Kidney tubule cell (primary cell): ENCODE measurements around the gene PDLIM1.

Experiments used
- DNase-seq: peaks from one replicate; pipeline ENCODE4 v3.0.0-alpha.2; 2018; ENCODE audit warnings: low spot score

PDLIM1 gene

DNA sequence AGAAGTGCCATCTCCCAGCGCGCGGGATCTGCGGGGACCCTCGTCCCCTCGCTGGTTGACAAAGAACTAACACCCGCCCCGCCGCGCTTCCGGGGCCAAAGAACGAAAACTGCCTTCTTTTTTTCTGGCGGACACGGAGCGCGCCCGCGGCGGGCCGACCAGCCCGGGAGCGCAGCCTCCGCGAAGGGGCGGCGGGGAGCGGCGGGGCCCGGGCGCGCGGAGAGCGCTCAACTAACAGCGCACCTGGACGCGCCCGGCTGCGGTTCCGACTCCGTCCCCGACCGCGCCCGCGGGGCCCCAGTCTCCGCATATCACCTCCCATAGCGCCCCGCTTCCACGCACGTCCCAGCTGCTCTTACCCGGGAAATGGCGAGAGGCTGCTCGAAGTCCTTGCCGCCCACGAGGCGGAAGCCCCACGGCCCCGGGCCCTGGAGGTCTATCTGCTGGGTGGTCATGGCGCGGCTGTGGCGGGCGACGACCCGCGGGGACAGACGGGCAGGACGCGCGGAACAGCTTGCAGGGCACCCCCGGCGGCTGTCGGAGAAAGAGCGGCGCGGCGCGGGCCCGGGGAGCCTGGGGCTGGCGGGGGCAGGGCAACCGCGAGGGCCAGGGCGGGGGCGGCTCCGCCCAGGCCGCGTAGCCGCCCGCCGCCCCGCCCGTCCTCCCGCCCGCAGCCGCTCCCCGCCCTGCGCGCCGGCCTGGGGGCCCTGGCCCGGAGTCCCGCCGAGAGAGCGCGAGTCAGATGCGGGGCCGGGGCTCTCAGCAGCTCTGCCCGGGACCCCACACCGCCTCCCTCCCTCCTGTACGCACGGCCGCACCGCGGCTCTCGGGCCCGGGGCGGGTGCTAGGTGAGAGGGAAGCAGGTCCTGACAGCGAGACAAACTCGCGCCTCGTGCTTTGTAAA lies at the start of gene PDLIM1:
Gene PDLIM1 (minus strand): TSS at position 543 of the 904 bp plus-strand sequence. CDS start 88 bp downstream, at position 455.
- peak; percentile 72 for DNase-seq

- no peak for DNase-seq
Observed at GRCh38 chr10:95339863-95340262, 49.1 kb upstream of the PDLIM1 start.

DNA sequence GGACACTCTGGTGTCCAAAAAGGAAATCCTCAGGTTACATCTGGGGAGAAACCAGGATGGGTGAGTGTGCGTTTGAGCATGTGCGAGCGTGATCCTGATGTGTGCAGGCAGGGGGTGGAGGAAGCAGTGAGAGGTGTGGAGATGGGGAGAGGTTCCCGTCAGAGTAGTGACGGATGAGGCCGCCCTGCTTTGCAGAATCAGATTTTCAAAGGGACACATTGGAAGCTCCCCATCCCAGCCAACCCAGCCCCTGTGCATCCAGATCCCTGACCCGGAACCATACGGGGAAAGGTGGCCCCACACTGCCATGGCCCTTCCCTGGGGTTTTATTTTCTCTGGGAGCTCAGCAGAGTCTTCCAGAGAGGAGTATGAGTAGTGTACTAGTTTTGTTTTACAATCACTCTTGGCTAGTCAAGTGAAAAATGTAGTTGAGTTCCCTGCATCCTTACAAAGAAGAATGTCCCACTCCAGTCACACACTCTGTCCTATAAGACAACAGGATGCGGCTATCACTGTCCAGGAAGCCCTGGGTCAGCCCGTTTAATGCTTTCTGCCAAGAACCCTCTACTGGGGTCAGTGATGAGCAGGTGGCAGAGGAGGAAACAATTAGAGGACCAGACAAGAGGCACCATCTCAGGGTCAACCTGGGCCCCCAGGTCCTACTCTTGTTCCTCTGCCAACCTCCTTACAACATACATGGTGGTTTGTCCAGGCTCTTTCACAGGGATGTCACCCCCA lies 46.8 kb upstream of the PDLIM1 start:
- peak; percentile 37 for DNase-seq

DNA sequence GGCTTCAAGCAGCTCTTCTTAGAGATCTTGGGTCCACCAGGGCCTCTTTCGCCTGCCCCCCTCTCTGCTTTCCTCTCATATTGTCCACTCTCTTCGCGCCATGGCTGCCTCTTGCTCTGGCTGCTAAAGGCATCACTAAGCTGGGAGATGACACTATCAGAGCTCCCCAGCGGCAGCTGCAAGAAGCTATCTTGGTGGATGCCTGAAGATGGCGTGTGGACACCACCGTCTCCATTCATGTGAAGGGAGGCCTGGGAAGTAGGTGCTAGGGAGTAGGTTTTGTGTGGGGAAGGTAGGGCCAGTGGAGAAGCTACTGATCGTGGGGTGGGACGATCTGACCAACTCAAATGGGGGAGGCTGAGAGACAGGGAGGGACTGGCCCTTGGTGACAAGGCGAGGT lies 45.9 kb upstream of the PDLIM1 start:
- no peak for DNase-seq

DNA sequence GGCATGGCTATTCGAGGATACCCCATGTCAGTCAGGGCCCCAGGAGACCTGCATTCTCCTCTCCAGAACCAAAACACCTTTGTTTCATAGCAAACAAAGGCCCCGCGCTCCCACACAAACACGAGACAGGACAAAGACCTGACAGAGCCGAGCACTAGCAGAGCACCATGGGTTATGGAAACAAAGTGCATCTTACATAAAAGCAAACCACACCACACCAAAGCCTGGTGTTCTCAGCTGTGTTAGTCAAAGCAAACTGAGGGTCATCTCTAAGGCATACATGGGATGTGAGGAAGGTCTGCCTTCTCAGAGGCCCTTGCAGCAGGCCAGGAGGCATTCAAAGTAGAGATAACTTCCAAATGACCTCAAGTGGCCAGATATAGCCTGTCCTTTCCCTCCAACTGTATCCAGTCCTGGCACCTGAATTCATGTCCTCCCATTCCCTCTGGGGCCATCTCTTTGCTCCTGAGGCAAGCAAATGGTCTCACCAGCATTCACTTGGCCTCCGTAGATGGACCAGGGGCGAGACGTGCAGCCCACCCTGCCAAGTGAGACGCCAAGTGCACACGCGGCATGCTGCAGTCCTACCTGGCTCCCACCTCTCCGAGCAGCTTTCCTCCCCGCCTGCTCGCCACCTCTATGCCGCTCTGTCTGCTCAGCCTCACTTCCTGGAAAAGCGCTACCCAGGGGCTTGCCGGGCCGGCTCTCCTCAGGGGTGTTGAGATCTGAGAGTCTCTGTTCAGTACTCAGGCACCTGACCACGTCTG lies 45.3 kb upstream of the PDLIM1 start:
- DNase-seq = no peak

DNA sequence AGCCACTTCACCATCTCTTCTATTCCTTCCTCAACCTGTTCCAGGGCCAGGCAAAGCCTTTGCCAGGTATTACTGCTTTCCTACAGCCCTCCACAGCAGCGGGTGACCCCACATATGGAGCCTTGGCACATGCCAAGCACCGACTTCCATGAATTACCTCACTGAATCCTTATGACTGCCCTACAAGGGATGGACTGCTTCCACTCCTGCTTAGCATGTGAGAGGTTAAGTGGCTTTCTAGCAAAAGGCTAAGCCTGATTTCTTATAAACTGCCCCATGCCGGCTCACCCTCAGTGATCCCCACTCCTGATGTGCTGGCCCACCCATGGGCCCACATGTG lies 44.0 kb upstream of the PDLIM1 start:
- DNase-seq = no peak

DNA sequence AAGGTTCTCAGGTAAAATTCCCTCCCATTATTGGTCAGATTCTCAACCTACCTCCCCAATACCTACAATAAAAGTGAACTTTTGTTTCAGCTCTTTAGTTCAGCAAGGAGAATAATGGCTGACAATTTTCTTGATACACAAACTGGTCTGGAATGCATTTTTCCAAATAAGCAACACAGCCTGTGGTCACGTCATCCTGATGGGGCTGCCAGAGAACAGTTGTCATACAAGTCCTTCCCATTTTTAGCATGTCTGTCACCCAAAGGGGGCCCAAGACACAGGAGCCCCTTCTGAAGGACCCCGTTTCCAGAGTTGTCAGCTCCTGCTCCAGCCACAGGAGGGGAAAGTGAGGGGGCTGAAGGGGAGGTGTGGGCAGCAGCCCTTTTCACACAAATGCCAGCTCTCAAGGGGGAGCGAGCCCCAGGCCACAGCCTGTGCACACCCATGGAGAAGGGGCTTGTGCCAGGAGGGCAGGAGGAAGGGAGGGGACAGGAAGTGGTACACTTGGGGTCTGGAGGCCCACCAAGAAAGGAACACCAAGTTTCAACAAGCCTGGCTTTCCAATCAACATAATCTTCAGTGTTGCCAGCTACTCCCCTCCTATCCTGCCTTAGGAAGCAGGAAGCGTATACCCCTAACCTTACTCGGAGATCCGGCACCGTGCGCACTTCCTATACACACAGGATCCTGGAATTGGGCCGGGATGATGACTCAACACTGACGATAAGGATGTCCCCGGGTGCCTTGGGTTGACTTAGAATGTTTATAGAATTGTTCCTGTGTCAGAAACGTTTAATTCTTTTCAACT lies 43.4 kb upstream of the PDLIM1 start:
- no peak for DNase-seq

- DNase-seq = no peak
Observed at GRCh38 chr10:95332666-95333249, 42.0 kb upstream of the PDLIM1 start.

GRCh38 chr10:95331596-95332130 lies 40.9 kb upstream of the PDLIM1 start:
- no peak for DNase-seq

GRCh38 chr10:95330966-95331453 lies 40.2 kb upstream of the PDLIM1 start:
- DNase-seq = no peak

DNA sequence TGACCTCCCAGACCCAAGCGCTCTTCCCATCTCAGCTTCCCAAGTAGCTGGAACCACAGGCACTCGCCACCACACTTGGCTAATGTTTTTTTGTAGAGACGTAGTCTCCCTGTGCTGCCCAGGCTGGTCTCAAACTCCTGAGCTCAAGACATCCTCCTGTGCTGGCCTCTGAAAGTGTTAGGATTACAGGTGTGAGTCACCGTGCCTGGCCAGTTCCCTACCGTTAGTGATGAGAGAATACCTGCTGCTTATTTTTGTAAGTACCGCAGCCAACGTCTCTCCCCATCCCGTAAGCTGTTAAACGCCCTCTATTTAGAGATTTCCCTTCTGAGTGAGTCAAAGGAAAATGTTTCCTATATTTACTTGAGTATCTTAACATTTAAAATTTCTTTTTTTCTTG lies 38.5 kb upstream of the PDLIM1 start:
- DNase-seq = no peak

DNA sequence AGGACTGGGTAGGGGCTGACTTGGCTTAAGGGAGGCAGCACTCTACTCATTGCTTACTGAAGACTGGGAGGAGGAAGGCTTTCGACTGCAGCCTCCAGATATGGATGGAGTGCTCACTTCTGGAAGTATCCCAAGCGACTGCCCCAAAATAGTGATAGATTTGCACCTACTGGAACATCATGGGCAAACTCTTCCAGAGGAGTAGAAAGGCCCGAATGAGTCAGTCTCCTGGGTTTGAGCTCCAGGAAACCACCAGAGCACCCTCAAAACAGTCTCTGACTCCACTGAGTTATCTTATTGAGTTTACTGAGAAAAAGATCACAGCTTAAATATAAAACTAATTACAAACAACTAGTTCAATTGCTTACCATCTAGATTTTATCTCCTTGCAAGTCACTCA lies 37.2 kb upstream of the PDLIM1 start:
- DNase-seq = no peak

DNA sequence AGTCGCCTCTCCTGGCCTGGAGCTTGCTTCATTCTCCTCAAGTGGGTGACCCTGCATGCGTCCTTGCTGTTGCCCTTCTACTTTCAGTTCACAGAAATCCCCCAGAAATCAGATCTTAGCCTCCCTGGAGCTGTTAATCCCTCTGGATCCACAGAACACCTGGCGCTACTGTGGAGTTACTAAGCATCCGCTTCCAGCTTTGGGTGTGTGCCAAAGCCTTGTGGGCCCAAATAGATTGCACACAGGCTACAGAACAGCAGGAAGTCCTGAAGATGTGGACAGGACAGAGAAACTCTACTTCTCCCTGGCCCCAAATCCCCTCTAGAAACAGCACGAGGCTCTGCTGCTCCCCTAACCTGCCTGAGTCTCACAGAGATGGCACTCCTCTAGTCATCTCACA lies 36.6 kb upstream of the PDLIM1 start:
- peak; percentile 29 for DNase-seq

- no peak for DNase-seq
Observed at GRCh38 chr10:95326396-95326795, 35.6 kb upstream of the PDLIM1 start.

DNA sequence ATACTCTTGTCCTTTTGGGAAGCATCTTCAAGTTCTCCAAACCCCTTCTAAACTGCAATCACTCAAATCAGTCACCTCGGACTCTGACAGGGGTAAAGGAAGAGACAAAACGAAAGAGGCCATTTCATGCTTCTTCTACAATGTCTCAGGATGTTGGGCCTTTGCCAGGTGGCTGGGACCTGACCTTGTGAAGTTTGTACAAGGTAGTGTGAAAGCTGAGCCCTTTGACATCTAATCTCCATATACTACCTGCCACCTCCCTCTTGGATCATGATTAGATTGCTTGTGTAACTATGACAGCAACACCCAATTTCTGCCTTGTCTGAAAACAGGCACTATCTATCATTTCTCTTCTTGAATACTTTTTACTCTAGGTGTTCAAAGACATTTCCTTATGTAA lies 35.1 kb upstream of the PDLIM1 start:
- no peak for DNase-seq

DNA sequence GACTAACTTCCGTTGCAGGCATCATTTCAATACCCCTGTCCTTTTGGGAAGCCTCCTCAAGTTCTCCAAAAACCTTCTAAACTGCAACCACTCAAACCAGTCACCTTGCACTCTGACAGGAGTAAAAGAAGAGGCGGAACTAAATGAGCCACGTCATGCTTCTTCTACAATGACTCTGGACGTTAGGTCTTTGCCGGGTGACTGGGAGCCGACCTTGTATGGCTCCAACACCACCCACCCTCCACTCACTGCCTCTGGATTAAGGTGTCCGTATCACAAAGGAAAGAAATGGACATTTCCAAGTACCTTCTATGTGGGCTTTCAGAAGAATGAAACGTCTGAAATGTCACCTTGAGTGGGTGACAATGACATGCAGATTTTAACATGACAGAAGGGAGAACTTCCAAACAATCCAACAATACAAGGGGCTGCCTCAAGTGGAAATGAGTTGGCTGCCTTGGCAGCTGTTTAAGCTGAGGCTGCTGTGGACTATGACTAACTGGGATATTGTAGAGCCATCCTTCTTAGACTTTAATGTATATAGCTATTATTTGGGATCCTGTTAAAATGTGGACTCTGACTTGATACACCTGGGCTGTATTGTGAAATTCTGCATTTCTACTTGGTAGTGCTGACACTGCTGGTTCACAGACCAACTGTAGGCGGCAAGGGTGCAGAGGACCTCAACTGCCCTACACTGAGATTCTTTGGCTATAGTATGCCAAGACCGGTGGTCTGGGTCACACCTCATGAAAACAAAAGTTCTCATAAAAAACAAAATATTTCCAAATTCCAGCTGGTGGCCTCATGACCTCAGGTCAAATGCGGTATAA lies 33.8 kb upstream of the PDLIM1 start:
- no peak for DNase-seq

DNA sequence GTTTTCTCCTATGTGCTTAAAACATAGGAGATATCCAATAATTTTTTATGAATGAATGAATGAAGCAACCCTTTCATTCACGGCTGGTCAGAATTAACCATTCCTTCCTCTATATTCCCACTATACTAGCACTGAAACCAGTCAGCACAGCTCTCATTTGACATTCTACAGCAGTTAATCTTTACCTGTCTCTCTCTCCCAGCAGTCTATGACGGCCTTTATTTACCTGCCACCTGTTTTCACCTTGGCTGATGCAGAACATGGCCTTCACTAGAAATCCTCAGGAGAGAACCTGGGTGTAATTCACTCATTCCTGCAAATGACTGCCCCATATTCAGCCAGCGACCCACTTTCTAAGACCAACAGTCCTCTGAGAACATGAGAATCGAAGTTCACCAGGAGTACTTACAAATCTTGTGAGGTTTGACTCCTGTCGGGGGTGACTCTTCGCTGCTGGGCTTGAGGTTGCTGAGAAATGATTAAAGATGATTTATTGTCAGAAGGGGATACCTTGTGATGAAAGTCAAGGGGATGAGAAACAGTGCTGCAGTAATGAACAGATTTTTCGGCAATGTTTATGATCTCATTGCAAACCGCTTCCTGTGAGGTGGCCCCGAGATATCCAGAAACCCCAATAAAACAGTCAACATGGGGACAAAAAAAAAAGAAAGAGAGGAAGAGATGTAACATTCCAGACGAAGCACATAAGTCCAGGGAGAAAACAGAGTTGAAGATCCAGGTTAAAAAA lies 30.9 kb upstream of the PDLIM1 start:
- no peak for DNase-seq

- DNase-seq = no peak
Observed at GRCh38 chr10:95319239-95319638, 28.4 kb upstream of the PDLIM1 start.

DNA sequence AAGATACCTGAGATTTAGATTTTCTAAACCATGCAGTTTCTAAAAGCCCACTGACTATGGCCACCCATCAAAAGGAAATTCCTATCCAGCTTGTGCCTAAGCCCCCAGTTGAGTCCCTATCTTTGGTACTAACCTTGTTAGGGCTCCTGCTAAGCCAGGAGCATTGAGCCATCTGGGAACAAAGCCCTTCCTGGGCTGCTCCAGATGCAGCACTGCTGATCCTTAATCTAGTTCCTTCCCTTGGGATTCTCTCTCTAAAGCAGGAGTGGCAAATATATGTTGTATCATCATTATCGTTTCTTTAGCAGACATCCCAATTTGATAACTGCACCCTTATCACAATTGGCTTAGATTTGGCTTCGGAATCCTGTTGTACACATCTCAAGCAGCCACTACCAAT lies 24.7 kb upstream of the PDLIM1 start:
- no peak for DNase-seq
